ENCODE results near the gene AMPD3.

The AMPD3 gene

GRCh38 chr11:10462746-10463300 lies 7.8 kb downstream of the AMPD3 start:
- no peak for DNase-seq

GRCh38 chr11:10473371-10473770 lies 18.3 kb downstream of the AMPD3 start:
- DNase-seq: no peak

GRCh38 chr11:10474551-10474950 lies 19.5 kb downstream of the AMPD3 start:
- DNase-seq: no peak

- DNase-seq: no peak
These were observed 21.3 kb downstream of the AMPD3 start for GRCh38 chr11:10476342-10476741.

GRCh38 chr11:10476927-10477689 lies 22.0 kb downstream of the AMPD3 start:
- DNase-seq: no peak

- no peak for DNase-seq
These were observed 22.6 kb downstream of the AMPD3 start for GRCh38 chr11:10477690-10478046.

GRCh38 chr11:10478066-10478465 lies 23.0 kb downstream of the AMPD3 start:
- no peak for DNase-seq

- DNase-seq: no peak
These were observed 23.8 kb downstream of the AMPD3 start for GRCh38 chr11:10478574-10479550.

- DNase-seq: no peak
These were observed 25.0 kb downstream of the AMPD3 start for GRCh38 chr11:10480026-10480425.

GRCh38 chr11:10480760-10481159 lies 25.7 kb downstream of the AMPD3 start:
- DNase-seq: no peak

GRCh38 chr11:10481560-10482349 lies 26.7 kb downstream of the AMPD3 start:
- DNase-seq: no peak

GRCh38 chr11:10483174-10483573 lies 28.1 kb downstream of the AMPD3 start:
- no peak for DNase-seq

- no peak for DNase-seq
These were observed 28.5 kb downstream of the AMPD3 start for GRCh38 chr11:10483584-10483983.

- DNase-seq: no peak
These were observed 29.6 kb downstream of the AMPD3 start for GRCh38 chr11:10484461-10485180.

GRCh38 chr11:10485646-10486045 lies 30.6 kb downstream of the AMPD3 start:
- DNase-seq: no peak

GRCh38 chr11:10486161-10486840 lies 31.2 kb downstream of the AMPD3 start:
- DNase-seq: no peak

GRCh38 chr11:10487002-10487647 lies 32.1 kb downstream of the AMPD3 start:
- DNase-seq: no peak

GRCh38 chr11:10488121-10488933 lies 33.3 kb downstream of the AMPD3 start:
- DNase-seq: no peak

GRCh38 chr11:10488934-10489691 lies 34.0 kb downstream of the AMPD3 start:
- DNase-seq: no peak

All from stimulated activated CD4-positive, alpha-beta T cell treated with anti-CD3 and anti-CD28 coated beads, Interleukin-4, amount 100 ng/mL, for 1 hour (primary cell).